ENCODE measurements around the gene ZNF136.
A peak's percentile ranks its signal among the peaks of the same experiment; 100 is the strongest.

ZNF136 gene

DNA sequence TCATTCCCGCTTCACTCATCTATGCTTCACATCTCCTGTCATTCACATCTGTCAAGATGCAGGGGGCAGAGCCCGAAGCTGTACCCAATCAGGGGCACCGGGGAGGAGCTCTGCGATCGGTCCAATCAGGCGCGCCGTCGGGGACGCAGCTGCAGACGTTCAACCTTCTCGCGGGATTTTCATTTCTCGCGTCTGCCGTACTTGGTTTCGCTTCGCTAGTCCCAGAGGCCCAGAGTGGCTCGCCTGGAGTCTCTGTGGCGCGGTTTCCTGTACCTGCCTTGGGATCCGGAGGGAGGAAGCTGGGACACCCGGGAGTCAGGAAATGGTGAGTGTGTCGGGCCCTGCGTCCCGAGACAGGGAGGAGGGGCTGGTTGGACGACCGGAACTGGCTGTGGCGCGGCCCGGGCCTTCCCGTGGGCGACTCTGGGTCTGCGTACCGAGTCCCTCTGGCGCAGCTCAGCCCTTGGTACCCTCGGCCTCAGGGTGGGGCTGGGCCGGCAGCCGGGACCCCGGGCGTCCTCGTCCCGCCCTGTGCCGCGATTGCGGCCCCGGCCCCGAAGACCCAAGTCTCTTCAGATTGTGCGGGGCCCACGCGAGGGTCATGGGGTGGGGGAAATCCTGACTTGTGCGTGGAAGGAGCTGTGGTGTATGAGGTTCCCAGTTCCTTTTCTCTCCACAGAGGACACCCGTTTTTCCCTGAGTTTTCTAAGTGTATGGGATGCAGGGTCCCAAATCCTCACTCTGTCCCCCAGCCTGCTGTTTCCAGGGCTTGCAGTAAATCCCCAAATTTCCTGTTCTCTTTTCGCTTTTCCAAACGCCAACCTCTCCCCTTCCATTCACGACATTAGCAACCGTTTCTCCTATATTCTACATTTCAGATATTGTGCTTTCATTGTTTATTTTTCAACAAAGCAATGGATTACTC lies at the start of gene ZNF136:
TSS of gene ZNF136 (plus strand) at position 215 of the 925 bp plus-strand sequence. CDS start at position 323, 108 bp downstream.
- peak; percentile 95 for DNase-seq

DNA sequence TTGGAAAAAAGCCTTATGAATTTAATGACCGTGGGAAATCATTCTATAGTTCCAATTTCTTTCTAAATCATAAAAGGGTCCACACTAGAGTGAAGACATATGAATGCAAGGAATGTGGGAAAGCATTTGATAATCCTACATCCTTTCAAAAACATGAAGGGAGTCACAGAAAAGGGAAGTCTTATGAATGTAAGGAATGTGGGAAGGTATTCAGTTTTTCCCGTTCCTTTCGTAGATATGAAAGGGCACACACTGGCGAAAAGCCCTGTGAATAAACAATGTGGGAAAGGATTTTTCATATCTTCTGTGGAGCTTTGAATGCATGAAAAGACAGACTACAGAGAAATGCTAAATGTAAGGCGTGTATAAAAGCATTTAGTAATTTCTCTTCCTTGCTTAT lies 49.8 kb upstream of the ZNF136 start:
- no peak for DNase-seq

DNA sequence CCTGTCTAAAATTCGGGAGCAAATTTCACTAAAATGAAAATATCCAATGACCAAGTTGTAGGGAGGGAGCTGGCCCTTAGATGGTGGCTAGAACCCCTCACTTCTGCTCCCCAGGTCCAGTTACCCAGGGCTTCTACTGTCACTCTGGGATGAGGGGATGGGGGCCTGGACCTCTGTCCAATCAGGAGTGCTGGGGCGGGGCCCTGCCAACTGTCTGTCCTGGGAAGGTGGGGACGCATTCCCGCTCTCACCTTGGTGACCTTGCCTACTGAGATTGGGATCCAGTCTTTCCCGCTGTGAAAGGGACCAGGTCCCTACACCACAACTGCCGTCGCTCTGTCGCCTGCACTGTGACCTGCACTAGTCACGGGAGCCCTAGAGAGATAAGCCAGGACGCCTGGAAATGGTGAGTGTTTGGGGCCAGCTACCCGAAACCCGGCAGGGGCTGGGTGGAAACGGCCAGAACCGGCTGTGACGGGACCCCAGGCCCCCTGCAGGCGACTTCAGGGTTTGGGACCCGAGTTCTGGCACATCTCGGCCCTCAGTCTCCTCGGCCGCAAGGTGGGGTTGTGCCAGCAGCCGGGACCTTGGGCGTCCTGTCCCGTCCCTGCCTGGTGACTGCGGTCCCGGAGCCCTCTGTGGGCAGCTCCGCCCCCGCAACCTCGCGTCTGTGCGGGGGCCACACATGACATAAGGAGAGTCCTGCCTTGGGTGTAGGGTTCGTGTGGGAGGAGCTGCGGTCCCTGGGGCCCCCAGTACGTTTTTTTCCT lies 45.5 kb upstream of the ZNF136 start:
- no peak for DNase-seq

DNA sequence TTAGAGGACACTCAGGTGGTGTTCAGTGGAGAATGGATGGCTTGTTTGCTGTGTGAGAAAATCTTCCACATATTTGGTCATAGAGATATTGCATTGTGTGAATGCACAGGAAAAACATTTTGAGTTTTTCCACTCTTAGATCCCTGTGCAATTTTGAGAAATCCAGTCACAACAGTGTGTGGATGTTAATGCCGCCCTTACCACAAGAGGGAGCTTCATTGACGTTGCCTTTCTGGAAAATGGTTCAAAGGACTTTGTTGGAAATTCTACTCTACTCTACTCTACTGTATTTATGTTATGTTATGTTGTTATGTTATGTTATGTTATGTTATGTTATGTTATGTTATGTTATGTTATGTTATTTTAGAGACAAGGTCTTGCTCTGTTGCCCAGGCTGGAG lies 36.2 kb upstream of the ZNF136 start:
- peak; percentile 30 for DNase-seq

DNA sequence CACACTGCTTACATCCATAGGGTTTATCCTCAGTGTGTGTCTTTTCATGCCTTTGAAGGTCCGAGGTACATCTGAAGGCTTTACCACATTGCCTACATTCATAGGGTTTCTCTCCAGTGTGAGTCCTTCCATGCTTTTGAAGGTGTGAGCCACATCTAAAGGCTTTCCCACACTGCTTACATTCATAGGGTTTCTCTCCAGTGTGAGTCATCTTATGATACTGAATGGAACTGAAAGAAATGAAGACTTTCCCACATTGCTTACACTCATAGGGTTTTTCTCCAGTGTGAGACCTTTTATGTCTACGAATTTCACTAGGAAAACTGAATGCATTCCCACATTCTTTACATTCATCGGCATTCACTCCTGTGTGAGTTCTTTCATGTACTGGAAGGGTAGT lies 29.8 kb upstream of the ZNF136 start:
- DNase-seq: no peak

DNA sequence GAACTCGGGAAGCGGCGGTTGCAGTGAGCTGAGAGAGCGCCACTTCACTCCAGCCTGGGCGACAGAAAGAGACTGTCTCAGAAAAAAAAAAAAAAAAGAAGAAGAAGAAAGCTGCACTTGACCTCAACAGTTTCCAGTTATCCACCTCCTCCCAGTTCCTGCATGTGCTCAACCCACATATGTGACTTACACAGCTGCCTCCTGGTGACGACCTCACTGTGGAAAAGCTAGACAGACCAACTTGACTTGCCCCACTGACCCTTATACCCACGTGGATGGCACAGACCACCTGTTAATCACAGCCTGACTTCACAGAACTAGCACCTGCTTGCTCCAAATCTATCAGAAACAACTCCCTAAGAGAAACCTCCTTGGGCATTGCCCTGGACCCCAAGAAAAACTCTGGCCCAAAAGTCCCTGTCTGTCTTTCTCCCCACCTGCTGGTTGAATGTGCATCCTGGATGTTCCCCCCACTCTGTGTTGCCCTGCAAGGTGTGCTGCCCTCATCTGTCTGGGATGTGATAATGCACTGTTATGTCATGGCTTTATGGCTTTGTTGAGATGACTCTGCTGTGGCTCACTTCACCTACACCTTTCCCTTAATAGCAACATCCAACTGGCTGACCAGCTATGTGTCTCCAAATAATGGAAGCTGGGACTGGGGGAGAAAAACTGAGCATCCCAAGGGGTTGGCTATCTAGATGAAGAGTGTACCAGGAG lies 25.5 kb upstream of the ZNF136 start:
- DNase-seq: peak; percentile 54

DNA sequence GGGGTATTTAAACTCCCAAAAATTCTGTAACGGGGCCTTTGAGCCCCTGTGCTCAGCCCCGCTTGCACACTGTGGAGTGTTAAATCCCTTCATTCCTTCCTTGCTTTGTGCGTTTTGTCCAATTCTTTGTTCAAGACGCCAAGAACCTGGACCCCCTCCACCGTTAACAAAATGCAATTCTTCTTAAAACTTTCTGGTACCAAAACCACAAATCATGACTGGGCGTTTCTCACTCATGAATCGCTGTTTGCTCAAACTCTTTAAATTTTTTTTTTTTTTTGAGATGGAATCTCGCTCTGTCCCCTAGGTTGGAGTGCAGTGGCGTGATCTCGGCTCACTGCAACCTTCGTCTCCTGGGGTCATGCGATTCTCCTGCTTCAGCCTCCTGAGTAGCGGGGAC lies 23.6 kb upstream of the ZNF136 start:
- DNase-seq: no peak

DNA sequence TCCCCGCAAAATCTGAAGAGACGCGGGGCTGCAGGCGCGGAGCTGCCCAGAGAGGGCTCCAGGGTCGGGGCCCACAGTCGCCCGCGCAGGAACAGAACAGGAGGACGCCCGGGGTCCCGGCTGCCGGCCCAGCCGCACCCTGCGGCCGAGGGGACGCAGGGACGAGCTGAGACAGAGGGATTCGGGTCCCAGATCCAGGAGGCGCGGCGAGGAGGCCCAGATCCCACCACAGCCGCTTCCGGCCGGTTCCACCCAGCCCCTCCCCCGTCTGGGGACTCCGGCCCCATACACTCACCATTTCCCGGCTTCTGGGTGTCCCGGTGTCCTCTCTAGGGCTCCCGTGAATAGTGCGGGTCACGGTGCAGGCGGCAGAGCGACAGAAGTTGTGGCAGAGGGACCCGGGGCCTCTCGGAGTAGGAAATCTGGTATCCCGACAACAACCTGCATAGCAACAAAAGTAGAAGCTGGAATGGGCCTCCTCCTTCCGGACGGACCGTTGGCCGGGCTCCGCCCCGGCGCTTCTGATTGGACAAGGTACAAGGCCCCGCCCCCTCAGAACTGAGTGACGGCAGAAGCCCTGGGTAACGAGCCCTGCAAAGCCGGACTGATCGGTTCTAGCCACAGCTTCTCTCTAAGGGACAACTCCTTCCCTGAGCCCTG lies 22.9 kb upstream of the ZNF136 start, which contains the start of gene ZNF20:
TSS of gene ZNF20 (minus strand) at position 466 of the 660 bp plus-strand sequence. CDS start at position 298, 168 bp downstream.
- peak; percentile 91 for DNase-seq

DNA sequence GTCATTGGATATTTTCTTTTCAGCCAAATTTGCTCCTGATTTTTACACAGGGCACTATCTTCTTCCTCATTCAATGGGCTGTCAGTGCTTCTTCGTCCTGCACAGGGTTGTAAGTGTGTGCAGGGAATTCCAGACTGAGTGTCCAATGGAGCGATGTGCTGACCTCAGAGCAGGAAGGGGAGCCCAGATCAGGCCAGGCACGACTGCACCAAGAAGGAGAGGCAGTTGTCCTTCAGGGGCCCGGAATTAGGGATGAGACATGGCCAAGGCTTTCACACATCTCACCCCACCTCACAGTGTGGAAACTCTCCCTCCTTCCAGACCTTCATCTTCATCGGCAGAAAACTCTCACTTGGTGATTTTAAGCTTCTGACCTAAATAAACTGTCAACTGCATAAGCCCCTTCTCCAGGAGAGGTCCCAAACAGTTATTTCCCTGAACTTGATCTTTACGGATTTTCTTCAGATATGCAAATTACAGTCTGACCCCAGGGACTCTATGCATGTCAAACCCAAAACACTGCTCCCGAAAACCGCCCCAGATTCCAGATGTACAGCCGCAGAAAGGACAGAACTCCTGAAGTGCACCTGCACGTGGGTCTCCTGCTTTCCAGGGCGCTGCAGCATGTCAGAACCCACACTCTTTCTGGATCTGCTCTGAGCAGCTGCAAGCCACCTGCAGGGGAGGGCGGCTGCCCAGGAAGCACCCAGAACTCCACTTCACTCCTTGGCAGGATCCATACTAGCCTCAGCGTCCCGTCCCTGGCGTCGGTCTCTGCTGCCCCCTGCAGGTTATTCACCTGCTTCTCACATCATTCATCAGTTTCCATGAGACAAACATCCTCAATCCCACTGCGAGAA lies 22.1 kb upstream of the ZNF136 start:
- peak; percentile 88 for DNase-seq

DNA sequence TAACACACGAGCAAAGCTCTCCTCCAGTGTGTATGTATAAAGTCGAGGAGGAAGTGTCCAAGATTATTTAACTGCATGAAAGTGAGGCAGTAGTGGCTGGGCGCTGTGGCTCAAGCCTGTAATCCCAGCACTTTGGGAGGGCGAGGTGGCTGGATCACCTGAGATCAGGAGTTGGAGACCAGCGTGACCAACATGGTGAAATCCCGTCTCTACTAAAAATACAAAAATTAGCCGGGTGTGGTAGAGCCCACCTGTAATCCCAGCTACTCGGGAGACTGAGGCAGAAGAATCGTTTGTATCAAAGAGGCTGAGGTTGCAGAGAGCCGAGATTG lies 21.5 kb upstream of the ZNF136 start:
- DNase-seq: no peak

DNA sequence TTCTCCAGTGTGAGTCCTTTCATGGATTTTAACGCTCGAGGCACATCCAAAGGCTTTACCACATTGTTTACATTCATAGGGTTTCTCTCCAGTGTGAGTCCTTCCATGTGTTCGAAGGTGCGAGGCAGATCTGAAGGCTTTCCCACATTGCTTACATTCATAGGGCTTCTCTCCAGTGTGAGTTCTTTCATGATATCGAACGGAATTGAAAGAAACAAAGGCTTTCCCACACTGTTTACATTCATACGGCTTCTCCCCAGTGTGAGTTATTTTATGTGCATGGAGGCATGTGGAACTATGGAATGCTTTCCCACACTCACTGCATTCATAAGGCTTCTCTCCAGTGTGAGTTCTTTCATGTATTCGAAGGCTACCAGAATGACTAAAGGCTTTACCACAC lies 17.5 kb upstream of the ZNF136 start:
- DNase-seq: no peak

DNA sequence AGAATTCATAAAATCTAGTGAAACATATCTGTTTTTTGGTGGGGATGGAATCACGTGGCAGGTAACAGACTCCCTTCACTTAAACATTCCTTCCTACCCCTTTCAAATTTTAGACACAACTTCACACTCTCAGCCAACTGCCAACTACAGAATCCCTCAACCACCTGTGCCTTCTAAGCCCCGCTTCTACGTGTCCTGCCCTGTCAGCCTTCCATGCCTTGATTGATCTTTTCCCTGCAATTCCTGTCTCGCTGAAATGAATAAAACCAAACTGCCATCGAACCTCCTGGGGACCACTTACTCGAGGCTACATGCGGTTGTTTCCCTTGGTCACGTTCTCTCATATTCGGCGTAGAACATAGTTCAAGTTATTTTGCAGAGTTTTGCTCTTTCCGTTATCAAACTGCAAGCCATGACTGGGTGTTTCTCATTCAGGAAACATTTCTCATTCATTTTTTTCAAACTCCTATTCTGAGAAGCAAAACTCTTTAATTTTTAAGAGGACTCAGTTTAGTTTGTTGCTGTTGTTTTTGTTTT lies 7.5 kb upstream of the ZNF136 start:
- no peak for DNase-seq

DNA sequence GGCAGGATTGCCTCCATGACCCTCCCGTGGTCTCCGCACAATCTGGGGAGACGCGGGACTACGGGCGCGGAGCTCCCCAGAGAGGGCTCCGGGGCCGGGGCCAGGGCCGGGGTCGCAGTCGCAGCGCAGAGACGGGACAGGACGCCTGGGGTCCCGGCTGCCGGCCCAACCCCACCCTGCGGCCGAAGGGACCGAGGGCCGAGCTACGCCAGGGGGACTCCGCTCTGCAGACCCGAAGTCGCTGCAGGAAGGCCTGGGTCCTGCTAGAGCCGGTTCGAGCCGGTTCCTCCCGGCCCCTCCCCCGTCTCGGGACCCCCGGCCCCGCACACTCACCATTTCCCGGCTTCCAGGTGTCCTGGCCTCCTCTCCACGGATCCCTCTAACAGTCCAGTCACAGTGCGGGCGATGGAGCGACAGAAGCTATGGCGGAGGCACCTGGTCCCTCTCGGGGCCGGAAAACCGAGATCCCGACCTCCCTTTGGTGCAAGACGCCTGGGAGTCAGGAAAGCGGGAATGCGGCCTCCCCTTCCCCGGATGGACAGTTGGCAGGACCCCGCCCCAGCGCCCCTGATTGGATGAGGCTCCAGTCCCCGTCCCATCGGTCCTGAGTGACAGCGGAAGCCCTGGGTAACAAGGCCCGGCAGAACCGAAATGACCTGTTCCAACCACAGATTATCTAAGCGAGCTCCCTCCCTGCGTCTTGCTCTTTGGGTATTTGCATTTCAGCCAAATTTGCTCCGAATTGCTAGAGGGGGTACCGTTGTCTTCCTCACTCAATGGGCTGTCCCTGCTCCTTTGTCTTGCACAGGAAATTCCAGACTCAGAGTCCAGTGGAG lies 6.5 kb upstream of the ZNF136 start, which contains the start of gene ZNF625:
TSS of gene ZNF625 (minus strand) at position 512 of the 836 bp plus-strand sequence. CDS start at position 336, 176 bp downstream.
- DNase-seq: peak; percentile 18

DNA sequence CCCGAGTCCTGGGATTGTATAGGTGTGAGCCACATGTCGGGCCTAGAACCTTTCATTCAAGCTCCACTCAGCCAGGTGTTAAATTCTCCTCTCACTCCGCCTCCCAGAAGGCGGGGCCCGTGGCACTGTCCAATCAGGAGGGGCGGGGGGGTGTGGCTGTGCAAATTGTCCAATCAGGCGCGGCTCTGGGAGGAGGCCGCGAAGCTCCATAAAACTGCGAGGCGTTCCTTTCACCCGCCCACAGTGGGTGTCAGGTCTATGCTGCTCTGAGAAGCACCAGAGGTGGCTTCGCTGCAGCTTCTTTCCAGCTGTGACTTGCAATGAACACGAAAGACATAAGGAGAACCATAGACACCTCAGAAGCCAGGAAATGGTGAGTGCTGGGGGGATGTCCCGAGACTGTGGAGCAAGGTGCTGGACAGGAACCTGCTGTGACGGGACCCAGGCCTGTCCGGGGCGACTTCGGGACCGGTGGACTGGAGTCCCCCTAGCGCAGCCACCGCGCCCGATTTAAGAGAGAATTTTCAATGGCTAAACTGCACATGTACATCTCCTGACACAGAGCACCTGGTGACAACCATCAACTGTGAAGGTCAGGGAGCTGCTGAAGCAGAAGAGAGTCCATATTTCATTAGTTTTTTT lies 3.0 kb upstream of the ZNF136 start:
- peak; percentile 21 for DNase-seq

DNA sequence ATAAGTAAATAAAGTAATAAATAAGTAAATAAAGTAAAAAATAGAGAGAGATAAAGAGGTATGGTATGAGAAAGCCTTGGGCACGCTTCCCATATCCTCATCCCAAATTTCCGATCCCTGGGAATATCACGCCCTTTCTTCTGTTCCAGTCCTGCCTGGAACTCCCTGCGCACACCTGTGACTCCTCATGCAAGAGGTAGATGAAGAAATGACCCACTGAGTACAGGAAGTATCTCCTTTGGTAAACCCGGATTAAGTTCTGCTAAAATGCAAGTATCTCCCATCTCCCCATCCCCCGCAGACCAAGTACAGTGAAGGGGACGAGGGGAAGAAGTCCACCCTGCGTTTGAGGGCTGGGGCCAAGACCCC lies 399 bp upstream of the ZNF136 start:
- no peak for DNase-seq

DNA sequence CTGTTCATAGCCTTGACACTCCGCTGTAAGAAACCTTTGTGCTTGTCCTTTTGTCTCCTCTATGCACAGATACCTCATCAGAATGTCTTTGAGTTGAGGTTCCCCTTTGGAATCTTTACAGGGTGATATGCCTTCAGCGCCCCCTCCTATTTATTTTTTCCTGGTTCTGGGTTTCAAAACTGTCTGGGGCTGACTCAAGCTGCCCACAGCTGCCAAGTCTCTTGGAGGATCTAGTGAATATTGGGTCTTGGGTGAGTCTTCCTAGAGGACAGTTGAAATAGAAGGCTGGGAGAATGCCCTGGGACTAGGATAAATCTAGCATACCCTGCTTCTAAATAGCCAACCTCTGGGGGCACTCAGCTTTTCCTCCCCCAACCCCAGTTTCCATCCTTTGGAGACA lies 930 bp downstream of the ZNF136 start:
- DNase-seq: no peak

DNA sequence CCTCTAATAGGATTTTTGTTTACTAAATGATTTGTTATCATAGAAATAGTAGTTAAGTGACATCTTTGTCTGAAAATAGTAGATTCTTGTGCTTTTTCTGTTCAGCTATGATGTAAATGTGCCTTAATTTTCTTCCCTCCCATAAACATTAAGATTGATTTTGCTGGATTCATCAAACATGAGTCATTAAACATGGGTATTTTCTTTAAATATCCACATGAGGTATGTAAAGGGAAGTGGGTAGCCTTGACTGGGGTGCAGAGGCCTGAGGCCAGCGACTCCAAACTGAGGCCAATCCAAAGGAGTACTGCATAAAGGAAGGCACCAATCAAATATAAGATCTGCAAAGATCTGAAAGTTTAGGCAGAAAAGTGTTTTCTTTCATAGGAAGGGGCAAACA lies 3.7 kb downstream of the ZNF136 start:
- DNase-seq: no peak

DNA sequence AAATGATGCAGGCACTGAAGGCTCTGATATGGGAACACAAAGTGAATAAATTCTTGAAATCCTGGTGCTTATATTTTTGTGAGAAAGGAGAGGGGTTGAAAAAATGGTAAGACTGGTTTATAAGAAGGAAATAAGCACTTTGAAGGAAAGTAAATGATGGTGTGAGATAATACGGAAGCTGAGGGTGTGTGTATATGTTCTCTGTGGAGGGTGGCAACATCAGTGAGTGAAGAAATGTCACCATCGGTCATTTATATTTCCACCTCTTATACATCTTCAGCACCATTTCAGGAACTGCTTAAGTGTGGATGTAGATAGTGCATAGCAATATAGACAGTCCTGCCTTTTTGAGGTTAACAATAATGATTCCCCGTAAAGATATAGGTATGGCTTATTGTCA lies 17.5 kb downstream of the ZNF136 start:
- no peak for DNase-seq

DNA sequence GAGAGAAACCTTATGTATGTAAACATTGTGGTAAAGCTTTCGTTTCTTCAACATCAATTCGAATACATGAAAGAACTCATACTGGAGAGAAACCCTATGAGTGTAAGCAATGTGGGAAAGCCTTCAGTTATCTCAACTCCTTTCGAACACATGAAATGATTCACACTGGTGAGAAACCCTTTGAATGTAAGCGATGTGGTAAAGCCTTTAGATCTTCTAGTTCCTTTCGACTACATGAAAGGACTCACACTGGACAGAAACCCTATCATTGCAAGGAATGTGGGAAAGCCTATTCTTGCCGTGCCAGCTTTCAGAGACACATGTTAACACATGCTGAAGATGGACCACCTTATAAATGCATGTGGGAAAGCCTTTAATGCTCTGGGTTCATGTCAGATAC lies 24.7 kb downstream of the ZNF136 start:
- DNase-seq: no peak

All from CD4-positive, alpha-beta T cell treated with Interleukin-17A for 1 hour (primary cell).